Hindlimb muscle (tissue), 1 donor: Measurements from ENCODE around the gene SCAF11. TPM values are rescaled to one million over a fixed set of nuclear protein-coding genes. Genes with fewer than 3 reads are reported as not detected.

ENCODE experiments used
- DNase-seq: peaks from one replicate; pipeline ENCODE4 v3.0.0-alpha.2; 2013
- polyA plus RNA-seq: library from polyadenylated mRNA; unstranded; fragments of 120-200 nt; gene quantifications from one replicate; pipeline ENCODE4 v1.2.1, GENCODE V29; 2013; ENCODE audit not compliant: insufficient read length

The SCAF11 gene
- polyA plus RNA-seq, 1 donor: 65.2 TPM

DNA sequence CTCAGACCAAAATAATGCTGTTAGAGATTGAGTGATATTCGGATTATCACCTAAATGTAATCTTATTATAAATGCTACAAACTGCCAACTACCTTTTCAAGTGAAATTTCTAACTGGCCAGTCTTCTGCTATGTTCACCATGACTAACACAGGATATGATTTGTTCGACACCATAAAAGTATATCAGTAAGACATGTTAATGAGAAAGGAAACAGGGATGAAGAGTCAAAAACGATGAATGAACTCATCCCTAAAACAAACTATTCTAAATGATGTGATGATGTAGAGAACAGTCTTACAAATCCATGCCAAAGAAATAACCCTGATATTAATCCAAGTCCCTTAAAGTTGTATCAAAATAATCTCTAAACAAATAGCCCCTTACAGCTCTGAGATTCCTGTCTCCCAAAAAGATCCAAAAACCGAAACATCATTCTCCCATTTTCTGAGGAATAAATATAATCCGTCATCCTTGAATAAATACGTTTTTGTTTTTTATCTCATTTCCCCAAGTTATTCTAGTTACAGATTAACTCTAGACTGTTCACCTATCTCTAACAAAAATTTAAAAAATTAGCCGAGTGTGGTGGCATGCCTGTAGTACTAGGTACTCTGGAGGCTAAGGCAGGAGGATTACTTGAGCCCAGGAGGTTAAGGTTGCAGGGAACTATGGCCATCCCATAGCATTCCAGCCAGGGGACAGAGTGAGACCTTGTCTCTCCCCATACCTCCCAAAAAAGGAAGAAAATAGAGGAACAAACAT is 9.1 kb downstream of the SCAF11 start:
- DNase-seq: no peak

DNA sequence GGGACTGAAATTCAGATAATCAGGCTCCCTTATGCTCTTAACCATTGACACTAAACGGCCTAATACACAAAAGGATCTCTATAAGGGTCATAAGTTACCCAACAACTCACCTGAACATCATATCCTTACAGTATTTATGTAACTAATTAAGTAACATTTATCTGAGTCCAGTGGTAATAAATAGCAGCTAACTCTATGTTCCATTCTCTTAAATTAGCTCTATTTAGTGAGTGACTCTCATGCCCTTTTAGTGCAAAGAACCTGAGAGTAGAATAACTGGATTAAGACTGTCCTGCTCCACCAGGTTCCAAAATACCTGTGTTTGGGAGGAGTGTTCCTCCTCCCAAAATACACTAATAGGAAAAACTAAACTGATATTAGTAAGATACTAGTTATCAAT is 9.8 kb downstream of the SCAF11 start:
- DNase-seq: no peak

DNA sequence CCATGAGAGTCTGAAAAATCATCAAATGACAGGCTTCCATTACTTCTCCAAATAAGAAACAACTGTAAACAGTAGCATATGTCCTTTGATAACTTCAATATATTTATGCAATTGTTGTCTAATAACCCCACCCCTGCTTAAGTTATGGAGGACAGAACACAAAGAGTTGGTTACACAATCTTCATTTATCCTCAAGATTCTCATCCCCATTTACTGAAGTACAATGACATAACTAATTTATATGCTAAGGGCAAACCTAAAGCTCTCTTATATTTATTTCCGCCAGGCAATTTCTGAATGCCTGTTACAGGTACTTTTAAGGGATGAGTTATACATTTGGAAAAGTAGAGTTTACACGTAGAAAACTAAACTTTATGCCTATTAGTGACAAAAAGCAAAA is 12.3 kb downstream of the SCAF11 start:
- no peak for DNase-seq

DNA sequence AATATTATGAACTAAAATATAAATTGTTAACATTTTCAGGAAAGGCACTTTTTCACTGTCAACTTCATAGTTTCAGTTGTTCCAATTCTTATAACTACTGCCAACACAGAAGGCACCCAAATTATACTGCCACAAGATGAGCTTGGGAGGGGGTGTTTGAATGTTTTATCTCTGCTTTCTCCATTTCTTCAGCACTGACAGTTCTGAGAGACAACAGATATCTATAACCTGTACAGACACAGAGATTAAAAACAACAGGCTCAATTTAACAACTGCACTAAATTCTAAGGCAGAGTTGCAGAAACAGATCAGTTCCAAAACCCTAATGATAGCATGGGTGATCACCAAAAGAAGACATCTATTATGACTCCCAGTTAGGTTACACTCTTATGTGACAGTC is 12.8 kb downstream of the SCAF11 start:
- DNase-seq: no peak

DNA sequence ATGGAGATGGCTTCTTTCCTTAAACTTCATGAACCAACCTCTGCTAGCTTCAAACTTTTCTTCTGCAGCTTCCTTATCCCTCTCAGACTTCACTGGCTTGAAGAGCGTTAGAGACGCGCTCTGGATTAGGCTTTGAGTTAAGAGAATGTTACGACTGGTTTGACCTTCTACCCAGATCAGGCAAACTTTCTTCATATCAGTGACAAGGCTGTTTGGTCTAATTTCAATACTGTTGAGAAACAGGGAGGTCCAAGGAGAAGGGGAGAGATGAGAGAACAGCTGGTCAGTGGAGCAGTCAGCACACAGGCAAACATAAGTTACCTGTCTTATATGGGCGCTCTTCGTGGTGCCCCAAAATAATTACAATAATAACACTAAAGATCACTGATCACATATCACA is 14.9 kb downstream of the SCAF11 start:
- no peak for DNase-seq

DNA sequence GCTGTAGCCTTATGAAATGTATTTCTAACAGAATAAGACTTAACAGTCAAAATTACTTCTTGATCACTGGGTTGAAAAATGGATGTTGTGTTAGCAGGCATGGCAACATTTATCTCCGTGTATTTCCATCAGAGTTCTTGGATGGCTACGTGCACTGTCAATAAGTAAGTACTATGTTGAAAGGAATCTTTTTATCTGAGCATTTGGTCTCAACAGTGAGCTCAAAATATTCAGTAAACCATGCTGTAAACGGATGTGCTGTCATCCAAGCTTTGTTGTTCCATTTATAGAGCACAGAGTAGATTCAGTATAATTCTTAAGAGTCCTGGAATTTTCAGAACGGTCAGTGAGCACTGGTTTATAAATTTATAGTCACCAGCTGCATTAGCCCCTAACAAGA is 15.5 kb downstream of the SCAF11 start:
- no peak for DNase-seq

DNA sequence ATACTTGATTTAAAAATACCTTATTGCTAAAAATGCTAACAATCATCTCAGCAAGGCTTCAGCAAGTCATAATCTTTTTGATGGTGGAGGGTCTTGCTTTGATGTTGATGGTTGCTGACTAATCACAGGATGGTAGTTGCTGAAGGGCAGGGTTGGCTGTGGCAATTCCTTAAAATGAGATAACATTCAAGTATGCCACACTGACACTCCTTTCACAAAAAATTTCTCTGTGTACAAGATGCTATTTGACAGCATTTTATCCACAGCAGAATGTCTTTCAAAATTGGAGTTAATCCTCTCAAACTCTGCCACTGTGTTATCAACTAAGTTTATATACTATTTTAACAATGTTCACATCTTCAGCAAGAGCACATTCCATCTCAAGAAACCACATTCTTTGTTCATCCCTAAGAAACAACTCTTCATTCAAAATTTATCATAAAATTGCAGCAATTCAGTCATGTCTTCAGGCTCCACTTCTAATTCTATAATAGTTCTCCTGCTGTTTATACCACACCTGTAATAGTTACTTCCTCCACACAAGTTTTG is 16.1 kb downstream of the SCAF11 start:
- DNase-seq: no peak

DNA sequence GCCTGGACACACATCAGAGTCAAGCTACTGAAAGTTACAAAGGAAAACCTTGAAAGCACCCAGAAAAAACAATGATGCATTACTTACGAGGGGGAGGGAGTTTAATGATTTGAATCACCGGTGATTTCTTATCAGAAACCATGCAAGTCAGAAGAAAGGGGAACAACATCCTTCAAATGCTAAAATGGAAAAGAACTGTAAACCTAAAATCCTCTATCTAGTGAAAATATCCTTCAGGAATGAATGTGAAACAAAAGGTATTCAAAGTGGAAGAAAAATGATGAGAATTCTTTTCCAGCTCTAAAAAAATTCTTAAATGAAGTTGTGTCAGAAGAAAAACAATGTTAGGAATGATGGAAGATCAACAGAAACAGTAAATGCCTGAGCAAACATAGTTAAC is 16.8 kb downstream of the SCAF11 start:
- no peak for DNase-seq

DNA sequence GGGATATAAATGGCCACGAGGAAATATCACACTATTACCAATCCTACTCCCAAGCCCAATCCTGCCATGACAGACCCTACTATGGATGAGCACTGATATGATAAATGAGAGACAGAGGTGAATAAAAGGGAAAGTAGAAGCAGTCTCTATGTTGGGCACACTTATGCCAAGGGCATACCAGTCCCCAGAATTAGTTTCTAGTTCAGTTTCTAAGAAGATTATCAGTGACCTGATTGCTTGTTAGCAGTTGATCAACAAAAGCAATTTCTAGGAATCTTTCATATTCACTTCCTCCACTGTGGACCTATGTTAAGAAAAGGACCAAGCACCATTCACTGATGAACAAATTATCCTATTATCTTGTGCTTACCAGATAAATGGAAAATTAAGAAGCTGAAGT is 20.0 kb downstream of the SCAF11 start:
- no peak for DNase-seq

DNA sequence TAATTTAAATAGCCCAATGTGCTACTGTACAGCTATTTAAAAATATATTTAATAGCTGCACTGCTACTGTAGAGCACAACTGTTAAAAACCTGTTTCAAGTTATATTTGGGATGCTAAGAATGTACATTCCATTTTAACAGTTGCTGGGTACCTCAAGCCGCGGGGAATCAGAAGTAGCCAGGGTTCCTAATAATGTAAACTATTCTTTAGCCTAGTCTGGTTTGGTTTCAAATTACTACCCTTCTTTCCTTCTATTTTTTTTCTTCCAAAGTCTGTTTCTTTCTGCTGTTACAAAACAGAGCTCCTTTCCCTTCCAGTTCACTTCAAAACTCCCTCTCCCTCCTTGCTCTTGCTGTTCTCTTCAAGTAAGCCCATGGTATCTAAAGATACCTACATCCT is 21.3 kb downstream of the SCAF11 start:
- DNase-seq: no peak

DNA sequence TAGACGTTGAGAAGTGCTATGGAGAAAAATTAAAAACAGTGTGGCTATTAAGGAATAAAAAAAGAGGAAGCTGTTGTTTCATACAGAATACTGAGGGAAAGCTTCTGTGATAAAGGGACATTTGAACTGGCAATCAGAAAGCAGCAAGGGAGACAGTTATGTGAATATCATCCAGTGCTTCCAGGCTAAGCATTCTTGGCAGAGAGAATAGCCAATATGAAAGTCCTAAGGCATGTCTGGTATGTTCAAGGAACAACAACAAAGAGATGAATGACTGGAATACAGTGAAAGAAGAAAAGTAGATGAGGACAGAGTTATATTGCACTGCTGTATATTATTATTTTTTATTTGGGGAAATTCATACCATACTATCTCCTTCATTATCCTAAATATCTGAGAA is 23.9 kb downstream of the SCAF11 start:
- no peak for DNase-seq

DNA sequence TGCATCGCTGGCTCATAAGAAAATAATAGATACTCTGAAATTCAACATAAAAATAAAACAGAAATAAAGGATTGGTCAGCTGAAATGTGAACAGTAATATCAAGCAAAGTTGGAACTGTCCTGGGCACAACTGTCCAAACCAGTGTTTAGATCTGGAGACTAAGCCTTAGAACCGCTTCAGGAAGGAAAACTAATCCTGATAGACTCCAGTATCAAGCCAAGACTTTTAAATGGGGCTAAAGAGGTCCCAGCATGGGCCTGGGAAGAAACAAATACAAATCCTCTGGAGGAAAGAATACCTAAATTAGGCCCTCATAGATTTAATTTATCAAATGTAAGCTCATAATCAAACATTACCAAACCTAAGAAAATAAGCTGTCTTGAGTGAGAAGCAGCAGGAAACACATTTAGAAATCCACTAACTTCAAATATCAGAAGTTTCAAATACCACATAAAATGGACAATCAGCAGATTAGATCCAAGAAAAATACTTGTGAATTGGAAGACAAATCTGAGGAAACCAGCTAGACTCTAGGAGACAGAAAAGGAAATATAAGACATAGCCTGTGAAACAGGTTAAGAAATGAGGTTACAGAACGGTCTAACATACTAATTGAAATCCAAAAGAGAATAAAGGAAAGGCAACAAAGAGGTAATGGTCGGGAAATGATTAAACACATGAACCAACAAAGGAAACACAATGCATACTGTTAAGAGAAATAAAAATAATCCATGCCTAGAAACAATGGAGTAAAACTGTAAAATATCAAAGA is 27.6 kb downstream of the SCAF11 start:
- DNase-seq: no peak

DNA sequence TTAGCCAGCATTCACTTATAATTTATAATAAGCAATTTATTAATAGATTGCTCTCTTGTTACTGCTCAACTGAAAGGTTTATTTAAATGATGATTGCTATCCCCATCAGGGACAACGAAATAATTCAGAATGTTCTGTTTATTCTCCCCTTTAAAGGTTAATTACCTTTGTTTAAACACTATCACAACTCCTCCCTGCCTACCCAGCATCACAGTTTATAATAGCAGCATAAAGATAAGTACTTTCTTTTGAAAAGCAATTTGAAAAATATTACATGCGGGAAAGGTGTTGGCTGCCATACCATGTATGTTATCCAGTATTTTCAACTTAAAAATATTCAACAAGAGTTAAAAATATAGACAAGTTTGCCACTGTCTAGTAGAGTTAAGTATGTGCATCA is 30.6 kb downstream of the SCAF11 start:
- DNase-seq: no peak

DNA sequence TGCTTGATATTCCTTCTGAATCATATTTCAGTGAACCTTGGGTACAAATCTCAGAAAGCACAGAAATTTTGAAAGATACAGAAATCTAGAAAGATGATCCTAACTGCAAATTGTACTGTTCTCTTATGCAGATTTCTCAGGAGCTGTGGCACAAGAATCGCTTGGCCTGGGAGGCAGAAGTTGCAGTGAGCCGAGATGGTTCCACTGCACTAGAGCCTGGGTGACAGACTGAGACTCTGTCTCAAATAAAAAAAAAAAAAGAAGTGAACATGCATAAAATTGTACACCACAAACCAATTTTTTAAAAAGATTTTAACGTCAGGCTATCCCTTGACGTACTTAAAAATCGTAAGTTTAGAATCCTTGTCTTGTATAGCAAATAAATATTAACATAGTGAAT is 31.3 kb downstream of the SCAF11 start:
- DNase-seq: no peak

DNA sequence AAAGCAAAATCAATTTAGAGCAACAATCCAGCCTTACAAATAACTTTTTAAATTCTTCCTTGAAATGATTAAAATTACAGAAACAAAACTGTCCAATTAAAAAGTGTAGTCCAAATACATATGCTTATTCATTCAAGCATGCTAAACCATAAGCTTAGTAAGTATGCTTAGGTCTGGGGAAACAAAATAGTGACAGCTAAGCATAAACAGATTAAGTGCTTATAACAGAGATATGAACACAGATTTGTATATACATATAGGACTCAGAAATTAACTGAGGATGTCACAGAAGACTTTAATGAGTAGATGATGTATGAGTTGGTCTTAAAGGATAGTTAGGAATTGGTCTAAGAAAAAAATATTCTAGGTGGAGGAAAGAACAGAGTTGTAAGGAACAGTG is 41.8 kb downstream of the SCAF11 start:
- DNase-seq: no peak

DNA sequence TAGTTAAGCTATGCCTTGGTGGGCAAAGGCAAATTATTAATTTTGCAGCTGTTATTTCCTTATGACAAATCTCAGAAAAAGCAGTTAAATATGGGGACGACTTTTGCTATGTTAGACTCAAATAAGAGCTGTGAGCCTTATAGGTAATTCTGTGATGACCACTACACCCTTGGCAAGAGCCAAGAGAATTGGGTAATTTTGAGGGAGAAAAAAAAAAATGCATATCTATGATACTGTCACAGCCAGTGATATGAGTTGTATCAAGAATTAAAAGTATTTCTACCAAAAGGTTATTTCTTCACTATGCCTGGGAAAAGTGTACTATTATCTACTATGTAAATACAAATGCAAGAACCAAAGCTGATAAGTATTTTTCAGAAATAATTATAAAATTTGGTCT is 43.9 kb downstream of the SCAF11 start:
- DNase-seq: no peak

DNA sequence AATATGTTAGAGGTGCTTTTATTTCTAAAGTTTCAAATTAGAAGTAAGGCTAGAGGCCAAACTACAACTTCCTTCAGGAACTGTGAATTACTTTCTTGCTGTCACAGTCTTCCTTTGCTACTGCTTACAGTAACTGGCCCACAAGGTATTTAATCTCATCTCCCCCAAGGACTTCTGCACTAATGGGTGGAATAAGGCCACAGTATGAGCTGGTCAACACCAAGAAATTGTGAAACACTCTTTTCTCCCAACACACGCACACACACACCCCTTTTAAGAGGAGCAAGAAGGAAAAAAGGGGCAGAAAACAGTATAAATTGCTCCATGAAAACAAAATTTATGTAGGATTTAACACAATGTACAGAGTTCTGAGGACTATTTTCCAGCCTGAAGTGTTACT is 45.6 kb downstream of the SCAF11 start:
- no peak for DNase-seq

DNA sequence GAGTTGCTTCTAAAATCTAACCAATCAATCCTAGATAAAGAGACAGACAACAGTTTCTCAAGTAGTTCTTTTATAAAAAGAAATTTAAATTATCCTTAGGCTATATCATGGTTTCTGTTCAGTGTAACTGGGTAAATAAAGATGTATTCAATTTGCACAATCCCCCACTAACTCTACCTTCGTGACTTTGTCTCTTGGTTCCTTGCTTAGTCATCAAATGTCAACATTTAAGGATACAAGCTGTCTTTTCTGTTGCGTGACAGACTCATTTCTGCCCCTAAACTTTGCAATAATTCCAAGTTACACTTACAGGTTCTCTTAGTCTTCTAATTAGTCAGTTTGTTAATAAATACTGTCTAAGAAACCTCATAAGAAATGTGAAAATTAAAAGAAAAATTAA is 50.6 kb downstream of the SCAF11 start:
- no peak for DNase-seq

DNA sequence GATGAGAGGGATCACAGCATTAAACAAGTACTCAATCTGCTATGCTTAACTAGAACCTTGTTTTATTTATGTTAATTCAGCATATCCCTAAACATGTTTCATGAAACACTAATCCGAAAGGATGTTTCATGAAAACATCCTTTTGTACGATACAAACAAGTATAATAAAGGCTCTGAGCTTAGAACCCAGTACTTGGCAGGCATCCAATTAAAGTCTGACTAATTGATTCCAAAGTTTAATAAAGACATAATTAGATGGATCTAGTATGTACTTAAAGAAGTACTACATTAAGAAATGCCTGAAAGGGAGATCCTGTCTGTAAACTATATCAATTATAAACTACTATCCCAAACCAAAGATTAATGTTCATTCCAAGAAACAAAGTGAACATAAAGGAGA is 51.8 kb downstream of the SCAF11 start:
- DNase-seq: no peak

DNA sequence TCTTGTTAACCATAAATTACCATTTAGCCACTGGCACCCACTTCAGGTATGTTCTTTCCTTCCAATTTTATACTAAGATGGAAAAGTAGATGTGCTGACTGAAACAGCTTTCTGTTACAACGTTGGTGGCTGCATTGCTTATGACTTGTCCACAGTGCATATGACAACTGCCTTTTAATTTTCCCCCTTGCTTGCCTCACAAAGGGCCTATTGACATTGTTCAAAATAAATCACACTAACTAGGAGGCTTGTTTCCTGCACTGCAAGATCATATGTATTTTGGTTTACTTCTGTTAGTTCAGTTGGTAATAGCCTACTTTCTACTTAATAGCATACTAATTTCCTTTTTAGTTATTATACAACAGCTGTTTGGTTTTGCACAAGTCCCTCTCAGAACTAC is 55.4 kb downstream of the SCAF11 start:
- no peak for DNase-seq

DNA sequence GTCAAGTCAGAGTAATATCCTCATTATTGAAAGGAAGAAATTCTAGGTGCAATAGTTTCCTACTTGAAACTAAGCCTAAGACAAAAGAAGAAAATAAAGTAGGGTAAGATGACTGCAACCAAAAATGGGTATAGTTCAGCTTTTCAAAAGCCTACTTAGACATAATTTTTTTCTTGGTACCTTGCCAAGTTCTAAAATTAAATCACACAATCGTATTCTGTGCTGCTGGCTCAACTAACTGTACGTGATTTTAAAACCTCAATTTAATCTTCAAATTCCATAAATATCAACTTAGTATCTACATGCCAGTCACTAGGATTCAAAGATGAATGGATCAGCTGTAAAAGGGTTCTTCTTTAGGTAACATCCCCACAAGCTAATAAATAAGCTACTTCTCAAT is 56.9 kb downstream of the SCAF11 start:
- no peak for DNase-seq

DNA sequence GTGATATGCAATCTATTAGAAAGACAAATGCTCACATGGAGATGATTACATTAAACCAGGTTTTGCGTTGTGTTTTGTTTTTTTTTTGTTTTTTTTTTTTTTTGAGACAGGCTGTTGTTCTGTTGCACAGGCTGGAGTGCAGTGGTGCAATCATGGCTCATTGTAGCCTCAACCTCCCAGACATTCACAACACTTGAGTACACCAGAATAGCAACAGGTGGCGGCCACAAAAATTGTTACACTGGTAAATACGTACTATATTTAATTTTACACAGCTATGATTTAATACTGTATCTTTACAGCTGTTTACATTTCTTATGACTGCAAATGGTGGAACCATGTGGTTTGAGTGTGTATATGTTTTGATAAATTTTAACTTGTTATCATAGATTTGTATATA is 60.0 kb downstream of the SCAF11 start:
- no peak for DNase-seq

DNA sequence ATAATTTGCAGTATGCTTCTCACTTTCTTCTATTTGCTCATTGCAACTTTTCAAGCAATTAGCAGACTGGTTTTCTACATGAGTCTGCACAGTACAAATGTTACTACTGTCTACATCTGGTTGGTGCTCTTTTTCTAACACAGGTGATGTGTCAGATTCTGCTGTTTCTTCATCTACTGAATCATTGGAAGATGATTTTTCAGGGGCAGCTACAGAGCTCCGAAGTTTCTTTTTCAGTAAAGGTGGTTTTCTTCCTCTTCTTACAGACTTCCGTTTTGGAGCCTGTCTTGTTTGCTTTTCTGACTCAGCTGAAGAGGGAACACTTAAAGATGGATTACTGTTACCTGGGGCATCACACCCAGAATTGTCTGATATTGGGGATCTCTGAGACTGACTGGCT is 62.1 kb downstream of the SCAF11 start:
- DNase-seq: no peak

DNA sequence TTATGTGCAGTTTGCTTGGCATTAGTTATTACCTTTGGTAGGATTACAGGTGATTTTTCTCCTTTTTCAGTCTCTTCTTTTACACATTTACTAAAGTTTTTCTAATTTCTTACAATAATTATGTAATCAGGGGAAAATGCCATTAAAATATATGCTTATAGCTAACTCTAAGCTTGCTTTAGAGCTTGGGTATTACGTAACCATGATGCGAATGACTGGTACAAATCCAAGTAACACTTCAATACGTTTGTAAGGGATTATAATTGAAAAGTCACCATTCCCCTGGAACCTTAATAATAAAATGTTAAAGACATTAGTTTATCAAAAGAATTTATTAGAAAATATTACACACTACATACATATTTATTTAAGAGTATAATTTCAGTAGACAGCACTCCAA is 71.6 kb downstream of the SCAF11 start:
- DNase-seq: no peak
